Esophagus (tissue), 2 donors: ENCODE results near the gene CEP152. TPM values are rescaled to one million over a fixed set of nuclear protein-coding genes. Genes with fewer than 3 reads are reported as not detected.
A peak's percentile ranks its signal among the peaks of the same experiment; 100 is the strongest.
"Not testable (repeated sequence)": the region's sequence is repeated elsewhere in the genome, so short reads cannot be mapped to it uniquely, and the experiment has no call there.

Experiments used
- H3K27ac ChIP-seq, 2 donors: one replicate each; pipeline ENCODE4 v1.5.1; 2013; ENCODE audit warnings: low read depth in 2 of 2, mild to moderate bottlenecking in 2 of 2, inconsistent platforms in 1 of 2, low read length in 1 of 2, moderate library complexity in 1 of 2
- H3K27me3 ChIP-seq, 2 donors: one replicate each; pipeline ENCODE4 v1.6.1; 2013; ENCODE audit warnings: low read length in 2 of 2, control low read depth in 1 of 2, mild to moderate bottlenecking in 1 of 2; ENCODE audit not compliant: insufficient read depth in 2 of 2, control insufficient read depth in 1 of 2
- H3K36me3 ChIP-seq, 2 donors: one replicate each; pipeline ENCODE4 v1.6.1; 2013; ENCODE audit warnings: low read length in 1 of 2; ENCODE audit not compliant: control insufficient read depth in 2 of 2, insufficient read depth in 2 of 2
- H3K4me1 ChIP-seq, 2 donors: one replicate each; pipeline ENCODE4 v1.6.1; 2013; ENCODE audit warnings: low read length in 1 of 2; ENCODE audit not compliant: control insufficient read depth in 2 of 2, insufficient read depth in 2 of 2
- H3K4me3 ChIP-seq, 2 donors: one replicate each; pipeline ENCODE4 v1.5.1; 2013; ENCODE audit warnings: low read length in 2 of 2, mild to moderate bottlenecking in 2 of 2, low read depth in 1 of 2, moderate library complexity in 1 of 2
- H3K9me3 ChIP-seq, 2 donors: one replicate each; pipeline ENCODE4 v1.6.1; 2013; ENCODE audit warnings: mild to moderate bottlenecking in 2 of 2, low read depth in 1 of 2, low read length in 1 of 2, moderate library complexity in 1 of 2; ENCODE audit not compliant: control insufficient read depth in 2 of 2, insufficient read depth in 1 of 2
- WGBS, 2 donors: extraction: QIAGEN DNeasy Blood & Tissue Kit; methylation state at CpG; one replicate each; pipeline ENCODE4 v1.1.7; 2013; 5-methylcytosine and 5-hydroxymethylcytosine counted together
- polyA plus RNA-seq, 2 donors: library from polyadenylated mRNA; stranded (reverse); fragments of 200-250 nt; gene quantifications; one replicate each; pipeline ENCODE4 v1.2.3, GENCODE V29; 2013
- donor health status: healthy with polysubstance abuse.
- donor health status: Bipolar disorder and iron deficiency.

CEP152 gene, protein sequence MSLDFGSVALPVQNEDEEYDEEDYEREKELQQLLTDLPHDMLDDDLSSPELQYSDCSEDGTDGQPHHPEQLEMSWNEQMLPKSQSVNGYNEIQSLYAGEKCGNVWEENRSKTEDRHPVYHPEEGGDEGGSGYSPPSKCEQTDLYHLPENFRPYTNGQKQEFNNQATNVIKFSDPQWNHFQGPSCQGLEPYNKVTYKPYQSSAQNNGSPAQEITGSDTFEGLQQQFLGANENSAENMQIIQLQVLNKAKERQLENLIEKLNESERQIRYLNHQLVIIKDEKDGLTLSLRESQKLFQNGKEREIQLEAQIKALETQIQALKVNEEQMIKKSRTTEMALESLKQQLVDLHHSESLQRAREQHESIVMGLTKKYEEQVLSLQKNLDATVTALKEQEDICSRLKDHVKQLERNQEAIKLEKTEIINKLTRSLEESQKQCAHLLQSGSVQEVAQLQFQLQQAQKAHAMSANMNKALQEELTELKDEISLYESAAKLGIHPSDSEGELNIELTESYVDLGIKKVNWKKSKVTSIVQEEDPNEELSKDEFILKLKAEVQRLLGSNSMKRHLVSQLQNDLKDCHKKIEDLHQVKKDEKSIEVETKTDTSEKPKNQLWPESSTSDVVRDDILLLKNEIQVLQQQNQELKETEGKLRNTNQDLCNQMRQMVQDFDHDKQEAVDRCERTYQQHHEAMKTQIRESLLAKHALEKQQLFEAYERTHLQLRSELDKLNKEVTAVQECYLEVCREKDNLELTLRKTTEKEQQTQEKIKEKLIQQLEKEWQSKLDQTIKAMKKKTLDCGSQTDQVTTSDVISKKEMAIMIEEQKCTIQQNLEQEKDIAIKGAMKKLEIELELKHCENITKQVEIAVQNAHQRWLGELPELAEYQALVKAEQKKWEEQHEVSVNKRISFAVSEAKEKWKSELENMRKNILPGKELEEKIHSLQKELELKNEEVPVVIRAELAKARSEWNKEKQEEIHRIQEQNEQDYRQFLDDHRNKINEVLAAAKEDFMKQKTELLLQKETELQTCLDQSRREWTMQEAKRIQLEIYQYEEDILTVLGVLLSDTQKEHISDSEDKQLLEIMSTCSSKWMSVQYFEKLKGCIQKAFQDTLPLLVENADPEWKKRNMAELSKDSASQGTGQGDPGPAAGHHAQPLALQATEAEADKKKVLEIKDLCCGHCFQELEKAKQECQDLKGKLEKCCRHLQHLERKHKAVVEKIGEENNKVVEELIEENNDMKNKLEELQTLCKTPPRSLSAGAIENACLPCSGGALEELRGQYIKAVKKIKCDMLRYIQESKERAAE (N-terminal part only)
- polyA plus RNA-seq: 1 to 10 TPM; 1.6 to 2.1 TPM

DNA sequence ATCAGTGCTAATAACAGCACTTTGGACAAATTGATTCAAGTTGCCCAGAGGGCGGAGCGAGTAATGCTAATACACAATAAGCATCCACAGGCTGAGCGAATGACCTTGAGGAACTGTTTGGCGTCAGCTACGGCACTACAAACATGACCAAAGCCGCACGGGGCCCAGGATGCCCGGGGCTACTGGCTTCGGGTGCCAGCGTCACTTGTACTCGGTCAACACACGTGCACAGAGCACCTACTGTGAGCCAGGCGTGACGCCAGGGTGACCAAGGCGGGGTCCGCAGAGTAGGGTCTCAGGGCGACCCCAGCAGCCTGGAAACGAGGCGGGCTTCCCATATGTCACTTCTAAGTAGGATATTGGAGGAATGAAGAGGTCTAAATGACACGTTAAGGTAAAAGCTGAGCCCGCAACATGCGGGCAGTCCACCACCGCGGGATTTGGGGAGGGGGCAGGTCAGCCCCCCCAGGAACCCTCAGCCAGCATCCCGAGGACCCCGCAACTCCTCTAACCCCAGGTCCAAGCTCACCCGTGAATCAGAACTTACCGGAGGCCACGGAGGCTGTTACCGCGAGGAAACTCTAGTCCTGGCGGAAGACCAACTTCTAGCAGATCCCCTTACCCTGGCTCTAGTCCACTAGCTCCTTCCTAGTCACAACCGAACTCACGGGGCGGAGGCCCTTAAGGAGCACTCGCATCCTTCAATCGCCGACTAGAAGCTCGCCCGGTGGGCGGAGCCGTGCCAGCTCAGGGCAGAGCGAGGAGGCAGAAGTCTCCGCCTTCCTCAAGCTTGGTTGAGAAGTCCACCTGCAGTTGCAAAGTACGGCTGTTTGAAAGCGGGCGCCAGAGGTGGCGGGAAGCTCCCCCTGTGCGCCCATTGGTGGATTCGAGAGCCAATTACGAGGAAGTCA is at the start of gene CEP152:
TSS of gene CEP152 (minus strand) at position 656 of the 911 bp plus-strand sequence. CDS start 5,420 bp downstream, outside the sequence.
- Histone ChIP-seq H3K9me3 (no peaks in the 10 kb centered on the region), H3K27ac (peak within 1 kb of the TSS; percentile 48 to 73), H3K27me3 (no peaks in the 10 kb centered on the region), H3K4me1 (no peaks in the 10 kb centered on the region), H3K36me3 (no peaks in the 10 kb centered on the region), H3K4me3 (peak within 1 kb of the TSS; percentile 84 to 87)
- 0 to 1% methylated on average over 51 of the region's 51 CpGs for WGBS, 2 donors

DNA sequence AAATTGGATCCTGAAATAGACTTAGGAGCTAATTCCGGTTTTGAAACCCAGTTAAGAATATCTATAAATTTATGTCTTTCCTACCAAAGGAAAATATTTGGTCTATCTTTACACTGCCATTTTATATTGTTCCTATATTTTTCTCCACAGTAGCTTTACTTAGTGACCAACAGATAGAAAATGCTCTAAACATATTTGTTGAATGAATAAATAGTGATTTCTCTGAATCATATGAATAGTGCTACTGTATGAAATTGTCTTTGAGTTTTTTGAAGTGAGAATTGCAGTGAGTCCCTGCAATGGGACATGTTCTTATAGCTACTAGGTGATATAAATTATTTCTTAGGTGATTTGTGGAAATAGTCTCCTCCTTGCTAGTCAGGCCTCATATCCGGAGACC is 48.6 kb upstream of the CEP152 start:
- H3K36me3 ChIP-seq: no peaks in the 10 kb centered on the region
- H3K27ac ChIP-seq: no peak overlapping the region
- H3K9me3 ChIP-seq: no peaks in the 10 kb centered on the region
- no peak overlapping the region for H3K4me3 ChIP-seq
- WGBS, 2 donors: 85 to 89% methylated on average over 2 of the region's 2 CpGs
- no peaks in the 10 kb centered on the region for H3K4me1 ChIP-seq
- H3K27me3 ChIP-seq: no peaks in the 10 kb centered on the region

DNA sequence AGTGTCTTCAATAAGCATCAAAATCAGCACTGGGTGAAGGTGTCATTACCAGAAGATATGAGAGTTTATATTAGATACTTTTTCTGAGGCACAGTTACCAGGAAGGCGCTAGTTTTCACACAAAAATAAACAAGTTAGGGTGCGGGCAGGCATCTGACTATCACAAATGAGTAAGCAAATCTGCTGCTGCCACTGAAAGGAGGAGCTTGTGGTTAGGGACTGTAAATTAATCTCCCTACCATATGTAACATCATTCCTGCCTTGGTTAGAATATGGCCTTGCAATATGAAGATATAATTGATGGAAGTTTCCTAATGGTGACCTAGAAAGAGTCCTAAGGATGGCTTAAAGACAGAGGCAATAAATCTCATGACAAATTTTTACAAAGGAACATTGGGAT is 47.5 kb upstream of the CEP152 start:
- H3K27me3 ChIP-seq: no peaks in the 10 kb centered on the region
- no peaks in the 10 kb centered on the region for H3K4me1 ChIP-seq
- no peak overlapping the region for H3K27ac ChIP-seq
- H3K4me3 ChIP-seq: no peak overlapping the region
- 31 to 43% methylated on average over 2 of the region's 2 CpGs for whole genome bisulfite sequencing, 2 donors
- no peaks in the 10 kb centered on the region for H3K36me3 ChIP-seq
- H3K9me3 ChIP-seq: no peaks in the 10 kb centered on the region

DNA sequence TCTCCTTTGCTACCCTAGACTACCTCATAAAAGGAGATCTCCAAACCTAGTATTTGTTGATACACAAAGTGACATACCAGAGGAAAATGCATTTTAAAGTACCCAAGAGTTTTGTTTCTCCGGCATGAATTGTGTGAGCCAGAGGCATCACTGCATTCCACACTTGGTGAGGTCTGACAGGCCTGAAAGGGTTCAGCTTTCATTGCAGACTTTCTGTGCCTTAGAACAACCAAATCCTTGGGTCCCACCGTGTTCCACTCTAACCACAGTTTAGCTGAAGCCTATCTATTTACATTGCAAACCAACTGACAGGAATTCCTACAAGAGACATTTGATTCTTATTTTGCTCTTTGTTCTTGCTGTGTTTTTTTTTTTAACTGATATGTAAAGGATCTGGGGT is 46.1 kb upstream of the CEP152 start:
- Histone ChIP-seq H3K27me3 (no peaks in the 10 kb centered on the region), H3K27ac (no peak overlapping the region), H3K36me3 (no peaks in the 10 kb centered on the region), H3K4me3 (no peak overlapping the region), H3K4me1 (no peaks in the 10 kb centered on the region), H3K9me3 (no peaks in the 10 kb centered on the region)
- WGBS, 2 donors: 51 to 54% methylated on average over 2 of the region's 2 CpGs

DNA sequence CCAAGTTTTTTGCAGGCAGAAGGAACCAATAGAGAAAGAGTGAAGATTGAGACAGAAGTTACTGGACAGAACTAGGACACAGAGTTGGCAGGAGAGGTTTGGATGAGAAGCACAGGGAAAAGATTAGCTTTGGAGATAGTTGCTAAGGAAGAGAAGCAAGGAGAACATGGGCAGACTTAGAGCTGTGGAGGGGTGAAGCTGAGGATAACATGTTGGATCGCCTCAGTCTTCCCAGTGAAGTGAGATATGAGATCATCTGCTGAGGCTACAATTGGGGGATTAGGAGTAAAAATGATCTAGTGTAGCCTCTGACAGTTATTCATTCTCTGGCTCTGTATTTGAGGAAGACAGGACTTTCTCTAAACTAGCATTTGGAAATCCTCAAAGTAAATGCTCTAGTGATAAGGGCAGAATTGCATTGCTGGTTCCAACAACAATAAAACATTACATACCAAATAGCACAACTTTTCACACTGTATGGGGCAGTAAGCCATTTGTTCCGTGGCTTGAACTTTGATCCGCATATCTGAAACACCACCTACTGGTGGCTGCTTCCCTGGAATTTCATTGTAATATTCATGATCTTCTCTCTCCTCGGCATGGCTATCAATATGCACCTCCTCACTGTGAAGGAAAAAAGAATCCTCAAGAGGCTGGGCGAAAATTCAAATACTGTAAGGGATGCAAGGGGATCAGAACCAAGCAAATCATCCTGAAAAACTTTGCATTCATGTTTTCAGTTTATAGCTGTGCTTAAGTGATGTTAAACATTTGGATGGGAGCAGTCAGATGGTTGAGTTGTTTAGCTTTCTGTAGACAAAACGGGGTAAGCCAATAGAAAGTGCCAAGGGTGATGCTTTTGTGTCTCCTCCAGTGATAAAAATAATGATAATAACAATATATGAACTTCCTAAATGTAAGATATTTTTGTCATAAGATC is 44.9 kb upstream of the CEP152 start:
- 22 to 24% methylated on average over 6 of the region's 6 CpGs for WGBS, 2 donors
- no peaks in the 10 kb centered on the region for H3K4me1 ChIP-seq
- H3K36me3 ChIP-seq: no peaks in the 10 kb centered on the region
- no peaks in the 10 kb centered on the region for H3K9me3 ChIP-seq
- no peaks in the 10 kb centered on the region for H3K27me3 ChIP-seq
- no peak overlapping the region for H3K27ac ChIP-seq
- H3K4me3 ChIP-seq: no peak overlapping the region

DNA sequence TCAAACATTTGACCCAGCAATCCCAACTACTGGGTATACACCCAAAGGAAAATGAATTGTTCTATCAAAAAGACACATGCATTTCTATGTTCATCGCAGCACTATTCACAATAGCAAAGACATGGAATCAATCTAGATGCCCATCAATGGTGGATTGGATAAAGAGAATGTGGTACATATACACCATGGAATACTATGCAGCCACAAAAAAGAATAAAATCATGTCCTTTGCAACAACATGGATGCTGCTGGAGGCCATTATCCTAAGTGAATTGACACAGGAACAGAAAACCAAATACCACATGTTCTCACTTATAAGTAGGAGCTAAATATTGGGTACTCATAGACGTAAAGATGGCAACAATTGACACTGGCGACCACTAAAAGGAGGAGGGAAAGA is 43.6 kb upstream of the CEP152 start:
- not testable (repeated sequence) for H3K27ac ChIP-seq, H3K9me3 ChIP-seq, H3K36me3 ChIP-seq, H3K4me1 ChIP-seq, H3K4me3 ChIP-seq, H3K27me3 ChIP-seq
- 97 to 98% methylated on average over 3 of the region's 3 CpGs for WGBS, 2 donors

DNA sequence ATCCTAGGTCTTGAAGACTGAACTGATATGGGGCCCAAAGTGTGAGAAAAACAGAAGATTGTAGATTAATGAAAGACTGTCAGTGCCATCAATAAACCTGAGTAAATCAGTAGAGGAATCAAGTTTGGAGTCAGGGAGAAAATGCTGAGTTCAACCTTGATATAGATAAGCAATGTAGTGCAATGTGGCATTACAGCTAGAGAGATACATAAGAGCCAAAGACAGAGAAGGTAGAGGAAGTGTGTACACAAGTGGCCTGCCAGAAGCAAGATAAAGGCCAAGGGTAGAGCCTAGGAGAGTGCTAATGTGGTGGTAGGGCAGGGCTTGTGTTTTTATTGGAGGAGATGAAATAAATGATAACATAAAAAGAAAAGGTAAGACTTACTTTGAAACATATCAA is 41.1 kb upstream of the CEP152 start:
- H3K4me1 ChIP-seq: no peaks in the 10 kb centered on the region
- H3K27ac ChIP-seq: no peak overlapping the region
- no peaks in the 10 kb centered on the region for H3K36me3 ChIP-seq
- no peaks in the 10 kb centered on the region for H3K27me3 ChIP-seq
- no peak overlapping the region for H3K4me3 ChIP-seq
- no peaks in the 10 kb centered on the region for H3K9me3 ChIP-seq

DNA sequence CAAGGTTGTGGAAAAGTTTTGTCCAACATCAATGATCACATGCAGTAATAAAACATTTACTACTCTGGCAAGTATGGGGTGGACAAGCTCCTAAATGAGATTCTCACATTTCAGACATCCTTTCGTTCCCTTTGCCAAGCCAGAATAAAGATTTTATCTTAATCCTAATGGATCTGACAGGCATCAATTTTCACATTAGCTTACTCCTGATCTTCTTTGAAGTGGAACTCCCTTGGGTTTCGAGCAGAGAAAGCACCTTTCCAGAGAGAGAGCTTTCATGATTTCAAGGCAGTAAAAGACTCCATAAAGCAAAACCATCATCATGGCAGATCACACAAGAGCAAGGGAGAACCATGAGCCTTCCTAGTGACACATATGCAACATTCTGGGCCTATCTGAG is 39.8 kb upstream of the CEP152 start:
- Histone ChIP-seq H3K4me1 (no peaks in the 10 kb centered on the region), H3K9me3 (no peaks in the 10 kb centered on the region), H3K36me3 (no peaks in the 10 kb centered on the region), H3K27me3 (no peaks in the 10 kb centered on the region), H3K27ac (no peak overlapping the region), H3K4me3 (no peak overlapping the region)
- 81 to 83% methylated on average over 2 of the region's 2 CpGs for WGBS, 2 donors
